GM19468 (cell line): ENCODE measurements around the gene PTPN11.
"Not testable (repeated sequence)": the region's sequence is repeated elsewhere in the genome, so short reads cannot be mapped to it uniquely, and the experiment has no call there.

Source experiments
- ATAC-seq: cut with Tn5 transposase; IDR thresholded peaks from one replicate; pipeline ENCODE4 v1.9.1; 2021; ENCODE audit warnings: mild to moderate bottlenecking, moderate library complexity, moderate number of reproducible peaks; ENCODE audit not compliant: unreplicated experiment; ENCODE audit errors: extremely low read depth

The PTPN11 gene

DNA sequence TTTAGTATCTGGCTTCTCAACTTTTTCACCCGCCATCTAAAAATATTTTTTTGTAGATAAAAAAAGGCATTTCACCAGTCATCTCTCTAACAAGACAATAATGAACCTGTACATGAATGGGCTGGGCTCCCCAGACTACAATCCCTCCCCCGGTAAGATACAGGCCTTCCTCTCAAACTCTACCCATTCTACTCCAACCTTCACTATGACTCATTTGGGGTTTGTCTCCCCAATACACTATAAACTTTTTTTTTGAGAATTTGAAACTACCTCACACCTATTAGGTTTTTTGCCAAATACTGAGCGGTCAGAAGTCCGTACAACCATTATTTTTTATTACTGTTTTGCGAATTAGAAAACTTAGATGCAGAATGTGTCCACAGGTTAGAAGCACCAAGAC lies 10.1 kb upstream of the PTPN11 start:
- no peak for ATAC-seq

- peak; percentile 31 for ATAC-seq
Observed at GRCh38 chr12:112409064-112409905, 9.5 kb upstream of the PTPN11 start, which contains the start of gene RPL6. Gene RPL6, minus strand, starts transcription at chr12:112409605. Its CDS starts 949 bp downstream, at chr12:112408656.

DNA sequence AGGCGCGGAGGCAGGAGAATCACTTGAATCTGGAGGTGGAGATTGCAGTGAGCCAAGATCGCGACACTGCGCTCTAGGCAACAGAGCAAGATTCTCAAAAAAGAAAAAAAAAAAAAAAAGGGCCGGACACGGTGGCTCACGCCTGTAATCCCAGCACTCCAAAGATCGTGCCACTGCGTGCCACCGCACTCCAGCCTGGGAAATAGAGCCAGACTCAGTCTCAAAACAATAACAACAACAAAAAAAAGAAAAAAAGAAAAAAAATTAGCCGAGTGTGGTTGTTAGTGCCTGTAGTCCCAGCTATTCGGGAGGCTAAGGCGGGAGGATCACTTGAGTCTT lies 8.9 kb upstream of the PTPN11 start:
- ATAC-seq, result no peak

- ATAC-seq, result no peak
Observed at GRCh38 chr12:112413855-112414625, 4.7 kb upstream of the PTPN11 start.

DNA sequence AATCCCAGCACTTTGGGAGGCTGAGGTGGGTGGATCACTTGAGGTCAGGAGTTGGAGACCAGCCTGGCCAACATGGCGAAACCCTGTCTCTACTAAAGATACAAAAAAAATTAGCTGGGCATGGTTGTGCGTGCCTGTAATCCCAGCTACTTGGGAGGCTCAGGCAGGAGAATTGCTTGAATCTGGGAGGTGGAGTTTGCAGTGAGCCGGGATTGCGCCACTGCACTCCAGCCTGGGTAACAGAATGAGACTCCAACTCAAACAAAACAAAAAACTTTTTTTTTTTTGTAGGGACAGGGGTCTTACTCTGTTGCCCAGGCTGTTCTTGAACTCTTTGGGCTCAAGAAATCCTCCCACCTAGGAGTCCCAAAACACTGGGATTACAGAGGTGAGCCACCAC lies 3.3 kb upstream of the PTPN11 start:
- ATAC-seq, result not testable (repeated sequence)

DNA sequence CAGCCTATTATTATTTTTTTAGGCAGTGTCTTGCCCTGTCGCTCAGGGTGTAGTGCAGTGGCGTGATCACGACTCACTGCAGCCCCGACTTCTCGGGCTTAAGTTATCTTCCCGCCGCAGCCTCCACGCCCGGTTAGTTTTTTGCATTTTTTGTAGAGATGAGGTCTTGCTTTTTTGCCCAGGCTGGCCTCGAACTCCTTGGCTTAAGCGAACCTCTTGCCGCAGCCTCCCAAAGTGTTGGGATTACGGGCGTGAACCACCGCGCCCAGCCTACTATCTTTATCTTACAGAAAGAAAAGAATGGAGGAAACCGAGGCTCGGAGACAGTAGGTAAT lies 507 bp upstream of the PTPN11 start:
- ATAC-seq, result no peak

DNA sequence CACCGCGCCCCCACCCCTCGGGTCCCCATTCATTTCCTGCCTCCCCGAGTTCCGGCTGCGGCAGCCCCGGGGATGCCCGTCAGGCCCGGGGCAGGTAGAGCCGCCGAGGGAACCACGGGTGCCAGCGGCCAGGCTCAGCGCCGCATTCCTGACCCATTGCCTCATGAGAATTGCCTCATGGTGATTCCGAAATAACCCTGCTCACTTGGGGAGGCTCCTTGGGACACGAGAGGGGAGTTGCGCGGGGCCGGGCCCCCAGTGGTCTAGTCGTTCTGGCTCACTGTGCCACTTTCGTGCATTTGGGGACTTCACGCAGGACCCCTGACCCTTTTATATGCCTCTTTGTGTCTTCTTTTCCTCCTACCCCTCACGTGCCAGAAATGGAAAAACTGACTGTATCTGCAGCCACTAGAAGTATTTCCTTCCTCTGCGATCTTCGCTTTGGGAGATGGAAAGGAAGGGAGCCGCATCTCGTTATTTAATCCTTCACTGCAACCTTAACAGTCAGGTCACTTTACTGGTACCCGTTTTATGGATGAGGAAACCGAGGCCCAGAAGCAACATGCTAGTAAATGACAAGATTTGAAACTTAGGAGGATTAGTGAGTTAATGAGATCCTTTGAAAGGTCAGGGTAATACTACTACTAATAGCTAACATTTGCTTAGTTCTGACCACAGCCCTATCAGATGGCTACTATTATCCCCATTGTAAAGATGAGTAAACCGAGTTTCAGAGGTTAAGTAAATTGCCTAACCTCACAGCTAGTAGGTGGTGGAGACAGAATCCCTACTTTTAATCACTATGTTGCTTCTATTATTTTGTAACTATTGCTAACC lies 768 bp downstream of the PTPN11 start:
- ATAC-seq, result peak; percentile 17

DNA sequence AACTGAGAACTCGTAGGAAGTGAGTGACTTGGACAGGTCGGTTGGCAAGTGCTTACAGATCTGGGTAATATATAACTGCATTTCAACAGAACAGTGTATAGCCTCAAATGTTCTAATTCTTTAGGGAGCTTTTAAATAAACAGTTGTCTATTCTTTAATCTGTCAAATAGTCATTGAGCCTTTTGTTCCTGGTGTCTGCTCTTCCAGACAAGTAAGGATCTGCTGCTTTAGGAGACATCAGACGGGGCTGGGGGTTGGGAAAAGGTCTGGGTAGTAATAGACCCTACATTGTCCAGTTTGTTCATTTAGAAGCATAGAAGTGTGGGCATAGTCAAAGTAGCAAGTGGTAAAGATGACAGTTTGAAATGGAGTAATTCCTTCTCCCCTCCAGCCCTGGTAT lies 2.0 kb downstream of the PTPN11 start:
- no peak for ATAC-seq

DNA sequence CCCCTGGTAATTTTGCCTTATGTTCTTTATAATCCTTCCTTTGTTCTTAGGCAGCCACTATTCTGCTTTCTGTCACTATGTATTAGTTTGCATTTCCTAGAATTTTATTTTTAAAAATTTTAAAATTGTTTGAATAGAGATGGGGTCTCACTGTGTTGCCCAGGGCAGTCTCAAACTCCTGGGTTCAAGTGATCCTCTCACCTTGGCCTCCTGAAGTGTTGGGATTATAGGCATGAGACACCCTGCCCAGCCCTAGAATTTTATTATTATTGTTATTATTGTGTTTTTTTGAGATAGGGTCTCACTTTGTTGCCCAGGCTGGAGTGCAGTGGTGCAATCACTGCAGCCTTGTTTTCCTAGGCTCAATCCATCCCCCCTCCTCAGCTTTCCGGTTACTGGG lies 2.6 kb downstream of the PTPN11 start:
- ATAC-seq, result no peak

DNA sequence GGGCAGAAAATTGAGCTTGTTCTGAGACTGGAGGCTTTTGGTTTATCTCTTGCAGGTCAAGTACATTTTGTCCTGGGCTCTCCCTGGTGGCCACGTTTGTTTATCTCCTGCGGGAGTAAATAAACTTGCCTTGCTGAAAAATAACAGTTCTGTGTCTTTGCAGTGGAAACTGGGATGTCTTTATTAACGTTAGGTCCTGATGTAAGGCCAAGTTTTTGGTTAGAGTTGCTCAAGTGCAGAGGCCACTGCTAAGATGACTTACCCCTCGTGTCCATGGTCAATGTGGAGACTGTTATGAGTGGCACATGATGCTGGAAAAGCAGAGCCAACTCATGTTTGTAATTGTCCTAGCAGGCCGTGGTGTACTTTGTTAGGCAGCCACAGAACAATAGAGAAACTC lies 3.8 kb downstream of the PTPN11 start:
- ATAC-seq, result no peak

DNA sequence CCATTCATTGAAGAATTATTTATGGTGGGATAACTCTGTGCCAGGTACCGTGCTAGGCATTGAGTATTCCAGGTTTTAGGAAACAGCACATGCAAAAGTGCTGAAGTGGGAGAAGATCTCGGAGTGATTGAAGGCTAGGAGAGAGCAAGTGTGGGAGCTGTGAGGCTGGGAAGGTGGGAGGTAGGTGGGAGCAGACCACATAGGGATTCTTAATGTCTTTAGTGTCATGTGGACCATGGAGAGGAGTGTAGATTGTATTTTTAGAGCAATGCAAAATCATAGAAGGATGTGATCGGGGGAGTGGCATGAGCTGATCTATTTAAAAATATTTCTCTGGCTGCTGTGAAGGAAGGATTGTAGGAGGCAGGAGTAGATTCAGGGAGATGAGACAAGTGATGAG lies 5.4 kb downstream of the PTPN11 start:
- ATAC-seq, result no peak

- no peak for ATAC-seq
Observed at GRCh38 chr12:112425582-112426382, 7.0 kb downstream of the PTPN11 start.

DNA sequence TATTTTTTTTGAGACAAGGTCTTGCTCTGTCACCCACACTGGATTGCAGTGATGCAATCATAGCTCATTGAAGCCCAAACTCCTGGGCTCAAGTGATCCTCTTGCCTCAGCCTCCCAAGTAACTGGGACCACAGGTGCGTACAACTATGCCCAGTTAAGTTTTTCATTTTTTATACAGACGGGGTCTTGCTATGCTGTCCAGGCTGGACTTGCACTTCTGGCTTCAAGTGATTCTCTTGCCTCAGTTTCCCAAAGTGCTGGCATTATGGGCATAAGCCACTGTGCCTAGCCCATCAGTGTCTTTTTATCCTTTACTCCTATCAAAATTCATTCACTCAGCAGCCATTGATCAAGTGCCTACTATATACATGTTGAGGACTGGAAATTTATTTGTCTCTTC lies 9.0 kb downstream of the PTPN11 start:
- no peak for ATAC-seq

DNA sequence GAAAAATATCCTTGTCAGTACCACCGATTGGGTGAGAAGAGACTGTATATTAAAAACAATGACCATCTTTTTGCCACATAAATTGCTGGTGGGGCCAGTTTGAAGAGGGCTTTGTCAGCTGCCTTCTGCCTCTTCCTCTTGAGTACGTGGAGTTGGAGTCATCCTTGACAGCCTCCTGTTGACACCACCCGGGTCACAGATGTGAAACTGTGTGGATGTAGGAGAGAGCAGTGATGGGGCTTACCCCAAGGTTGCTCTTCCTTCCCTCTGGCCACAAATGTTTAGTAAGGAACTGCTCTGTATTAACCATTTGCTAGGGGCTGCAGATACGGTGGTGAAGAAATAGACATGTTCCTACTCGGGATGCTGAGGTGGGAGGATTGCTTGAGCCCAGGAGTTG lies 12.2 kb downstream of the PTPN11 start:
- ATAC-seq, result no peak

- ATAC-seq, result no peak
Observed at GRCh38 chr12:112431965-112432364, 13.2 kb downstream of the PTPN11 start.

- no peak for ATAC-seq
Observed at GRCh38 chr12:112433551-112433950, 14.8 kb downstream of the PTPN11 start.

DNA sequence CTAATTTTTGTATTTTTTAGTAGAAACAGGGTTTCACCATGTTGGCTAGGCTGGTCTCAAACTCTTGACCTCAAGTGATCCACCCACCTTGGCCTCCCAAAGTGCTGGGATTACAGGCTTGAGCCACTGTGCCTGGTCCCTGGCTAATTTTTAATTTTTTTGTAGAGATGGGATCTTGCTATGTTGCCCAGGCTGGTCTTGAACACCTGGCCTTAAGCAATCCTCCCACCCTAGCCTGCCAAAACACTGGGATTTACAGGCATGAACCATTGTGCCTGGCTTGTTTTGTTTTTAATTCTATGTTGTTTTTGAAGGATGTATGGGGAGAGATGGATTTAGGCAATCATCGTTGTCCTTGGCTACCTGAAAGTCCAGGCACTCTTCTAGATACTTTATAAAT lies 19.9 kb downstream of the PTPN11 start:
- ATAC-seq, result not testable (repeated sequence)

DNA sequence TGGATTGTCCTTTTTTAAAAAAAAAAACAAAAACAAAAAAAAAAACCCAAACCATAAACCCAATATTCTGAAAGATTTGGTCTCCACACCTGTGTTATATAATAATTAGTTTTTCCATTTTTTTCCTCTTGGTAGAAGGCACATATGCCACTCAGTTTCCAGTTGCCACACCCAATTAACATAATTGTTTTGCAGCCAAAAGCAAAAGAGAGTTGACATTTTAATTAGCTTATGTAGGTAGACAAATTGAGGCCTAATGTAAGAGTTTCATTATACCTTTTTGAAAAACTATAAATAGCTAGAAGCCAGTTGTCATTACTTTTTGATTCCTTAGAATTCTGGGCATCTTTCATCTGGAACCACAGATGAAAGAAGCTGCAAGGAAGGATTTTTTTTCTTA lies 21.0 kb downstream of the PTPN11 start:
- ATAC-seq, result no peak

GRCh38 chr12:112440653-112441052 lies 21.9 kb downstream of the PTPN11 start:
- ATAC-seq, result not testable (repeated sequence)

DNA sequence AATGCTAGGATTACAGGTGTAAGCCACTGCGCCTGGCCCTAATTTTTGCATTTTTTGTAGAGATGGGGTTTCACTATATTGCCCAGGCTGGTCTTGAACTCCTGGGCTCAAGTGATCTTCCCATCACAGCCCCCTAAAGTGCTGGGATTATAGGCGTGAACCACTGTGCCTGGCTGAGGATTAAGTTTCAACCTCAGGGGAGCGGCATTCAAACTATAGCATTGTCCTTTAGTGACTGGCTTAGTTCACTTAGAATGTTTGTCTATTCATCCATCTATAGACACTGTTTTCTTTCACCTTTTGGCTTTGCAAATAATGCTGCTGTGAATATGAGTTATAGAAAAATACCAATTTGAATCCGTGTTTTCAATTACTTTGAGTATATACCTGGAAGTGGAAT lies 25.2 kb downstream of the PTPN11 start:
- no peak for ATAC-seq
